AG04450 (cell line): ENCODE measurements around the gene RESP18. TPM values are rescaled to one million over a fixed set of nuclear protein-coding genes. Genes with fewer than 3 reads are reported as not detected.
A peak's percentile ranks its signal among the peaks of the same experiment; 100 is the strongest.

Experiments used
- CTCF ChIA-PET: fragments of 300-600, 350-600 bp; formaldehyde crosslinking; extraction: SDS; loops from one replicate; lab custom pipeline; 2022; ENCODE audit warnings: antibody characterized with exemption, inconsistent platforms; lab: Charles Lee
- POLR2A ChIA-PET: fragments of 350-600 bp; formaldehyde crosslinking; extraction: SDS; loops from one replicate; lab custom pipeline; 2021; ENCODE audit warnings: antibody characterized with exemption, inconsistent platforms; lab: Yijun Ruan, JAX
- DNase-seq: peaks from one replicate; pipeline ENCODE4 v3.0.0-alpha.2; 2011; ENCODE audit warnings: low read depth, low spot score
- H3K27ac ChIP-seq: one replicate; pipeline ENCODE4 v1.5.1; 2012; ENCODE audit warnings: low read depth, low read length, control low read depth
- H3K27me3 ChIP-seq: one replicate; pipeline ENCODE4 v1.6.0; 2012; ENCODE audit warnings: low read length; ENCODE audit not compliant: control insufficient read depth, insufficient read depth
- H3K4me3 ChIP-seq: 2 replicates; pipeline ENCODE4 v1.5.1; 2011; ENCODE audit warnings: mild to moderate bottlenecking, low read depth, low read length, control low read depth
- H3K9me3 ChIP-seq: 2 replicates; pipeline ENCODE4 v1.5.1; 2012; ENCODE audit warnings: low read length; ENCODE audit not compliant: control insufficient read depth, insufficient read depth
- CTCF ChIP-seq: IDR thresholded peaks from 2 replicates; pipeline ENCODE4 v1.5.1; 2011; ENCODE audit warnings: low read depth, low read length, control low read depth, inconsistent platforms
- polyA plus RNA-seq: library from polyadenylated mRNA; depleted of rRNA; stranded (reverse); fragments of >200 nt; gene quantifications from 2 replicates; pipeline ENCODE4 v1.2.3, GENCODE V29; 2011; rRNA removed
- small RNA-seq: library from RNA; depleted of rRNA; stranded (forward); fragments of <200 nt; gene quantifications from one replicate; pipeline ENCODE3, GENCODE V24; 2012; ENCODE audit warnings: low read depth; ENCODE audit not compliant: insufficient read length

RESP18 gene
- polyA plus RNA-seq, 1 experiment: not detected

- TF ChIP-seq CTCF: no peak; the same call in 1 of the 2 replicates
- CTCF ChIA-PET: interaction anchor here (1.0 to 9.0 kb wide), 4 partner anchors 13 to 31 kb away, joined by 3 to 115 read pairs (median 14); no protein-coding TSS in a partner anchor
- peak overlapping the region; percentile 83 for H3K4me3 ChIP-seq
- H3K27ac ChIP-seq: peak overlapping the region; percentile 99
- POLR2A ChIA-PET: interaction anchor here (1.2 to 2.9 kb wide), 5 partner anchors 10 to 107 kb away, joined by 3 to 11 read pairs (median 8); partner anchors contain the start of genes DNPEP, GLB1L and STK16
- no peaks in the 10 kb centered on the region for H3K9me3 ChIP-seq
- H3K27me3 ChIP-seq: no peaks in the 10 kb centered on the region
- DNase-seq: no peak
Observed at GRCh38 chr2:219279916-219280516, 52.5 kb downstream of the RESP18 start.

- peak within 1 kb of the TSS; percentile 99 for H3K27ac ChIP-seq
- CTCF ChIA-PET: interaction anchor here (0.6 to 9.0 kb wide), 7 partner anchors 16 to 120 kb away, joined by 3 to 115 read pairs (median 19); partner anchors contain the start of genes GLB1L, STK16 and TUBA4B
- DNase-seq: peak; percentile 99
- peak; percentile 10 for TF ChIP-seq CTCF
- peak within 1 kb of the TSS; percentile 83 for H3K4me3 ChIP-seq
- H3K9me3 ChIP-seq: no peaks in the 10 kb centered on the region
- POLR2A ChIA-PET: interaction anchor here (0.6 to 2.9 kb wide), 14 partner anchors 11 to 204 kb away, joined by 3 to 11 read pairs (median 6); partner anchors contain the start of genes ABCB6, ANKZF1, ATG9A and DNPEP
- H3K27me3 ChIP-seq: no peaks in the 10 kb centered on the region
Observed at GRCh38 chr2:219279151-219279915, 53.2 kb downstream of the RESP18 start, which contains the start of gene DNAJB2. Gene DNAJB2 (plus strand): TSS chr2:219279366. CDS start chr2:219279834, 468 bp downstream.

GRCh38 chr2:219278655-219279150 is 53.8 kb downstream of the RESP18 start:
- peak overlapping the region; percentile 90 for H3K27ac ChIP-seq
- DNase-seq: no peak
- TF ChIP-seq CTCF: no peak
- H3K4me3 ChIP-seq: no peak overlapping the region
- ChIA-PET CTCF (interaction anchor here (0.6 to 9.0 kb wide), 14 partner anchors 12 to 119 kb away, joined by 3 to 115 read pairs (median 18); partner anchors contain the start of genes ANKZF1, ATG9A, GLB1L and STK16), POLR2A (interaction anchor here (0.6 to 2.9 kb wide), 14 partner anchors 11 to 205 kb away, joined by 3 to 11 read pairs (median 6); partner anchors contain the start of genes ABCB6, ANKZF1, ATG9A and DNPEP)
- no peaks in the 10 kb centered on the region for H3K27me3 ChIP-seq
- H3K9me3 ChIP-seq: no peaks in the 10 kb centered on the region

- Histone ChIP-seq H3K9me3 (no peaks in the 10 kb centered on the region), H3K27ac (peak overlapping the region; percentile 90), H3K4me3 (no peak overlapping the region), H3K27me3 (no peaks in the 10 kb centered on the region)
- peak; percentile 98 for TF ChIP-seq CTCF
- ChIA-PET CTCF (interaction anchor here (0.6 to 9.0 kb wide), 32 partner anchors 11 to 896 kb away, joined by 3 to 115 read pairs (median 6); partner anchors contain the start of genes ANKZF1, ATG9A, GLB1L and SLC23A3), POLR2A (interaction anchor here (0.6 to 2.9 kb wide), 13 partner anchors 12 to 206 kb away, joined by 3 to 11 read pairs (median 6); partner anchors contain the start of genes ANKZF1, ATG9A, DNPEP and GLB1L)
- DNase-seq: peak; percentile 27
Observed at GRCh38 chr2:219277703-219278654, 54.6 kb downstream of the RESP18 start.

Small RNA genes within 50 kb of the gene (small RNA-seq; reads per million reads assigned to genes)
- gene AC053503.3 (not detected), gene MIR153-1 (2.4 reads per million)

Other genes starting within 250 kb of the RESP18 start
- gene NHEJ1, start 171.9 kb downstream of the RESP18 start, polyA plus RNA-seq: 21.9 and 22.9 TPM in 2 replicates
- gene SLC23A3, start 162.7 kb downstream of the RESP18 start, polyA plus RNA-seq: 0.26 and 0.53 TPM in 2 replicates
- 28.0 and 29.9 TPM in 2 replicates for gene CNPPD1, start 155.8 kb downstream of the RESP18 start, polyA plus RNA-seq
- gene RETREG2, start 154.5 kb downstream of the RESP18 start, polyA plus RNA-seq: 71.7 and 78.7 TPM in 2 replicates
- gene ZFAND2B, start 126.0 kb downstream of the RESP18 start, polyA plus RNA-seq: 24.5 and 29.6 TPM in 2 replicates
- 20.9 and 22.2 TPM in 2 replicates for gene ABCB6, start 113.8 kb downstream of the RESP18 start, polyA plus RNA-seq
- 81.0 and 84.3 TPM in 2 replicates for gene ATG9A, start 103.1 kb downstream of the RESP18 start, polyA plus RNA-seq
- gene ANKZF1, start 102.9 kb downstream of the RESP18 start, polyA plus RNA-seq: 20.3 and 22.0 TPM in 2 replicates
- gene GLB1L, start 87.3 kb downstream of the RESP18 start, polyA plus RNA-seq: 8.8 and 9.6 TPM in 2 replicates
- gene STK16, start 87.3 kb downstream of the RESP18 start, polyA plus RNA-seq: 33.9 and 36.6 TPM in 2 replicates
- gene TUBA4B, start 79.5 kb downstream of the RESP18 start, polyA plus RNA-seq: not detected in 2 replicates
- gene TUBA4A, start 78.8 kb downstream of the RESP18 start, polyA plus RNA-seq: 22.4 and 22.6 TPM in 2 replicates
- gene DNAJB2, start 53.4 kb downstream of the RESP18 start, polyA plus RNA-seq: 40.6 and 41.1 TPM in 2 replicates
- gene PTPRN, start 23.3 kb downstream of the RESP18 start, polyA plus RNA-seq: 11.7 and 15.1 TPM in 2 replicates
- 41.5 and 71.2 TPM in 2 replicates for gene DNPEP, start 55.2 kb upstream of the RESP18 start, polyA plus RNA-seq
- 19.8 and 24.9 TPM in 2 replicates for gene DES, start 85.6 kb upstream of the RESP18 start, polyA plus RNA-seq
- 28.0 and 32.8 TPM in 2 replicates for gene SPEG, start 102.1 kb upstream of the RESP18 start, polyA plus RNA-seq
- 90.1 and 97.7 TPM in 2 replicates for gene GMPPA, start 166.1 kb upstream of the RESP18 start, polyA plus RNA-seq
- not detected in 2 replicates for gene ASIC4, start 181.7 kb upstream of the RESP18 start, polyA plus RNA-seq
- gene CHPF, start 211.1 kb upstream of the RESP18 start, polyA plus RNA-seq: 24.4 and 37.2 TPM in 2 replicates
- gene TMEM198, start 211.3 kb upstream of the RESP18 start, polyA plus RNA-seq: 0.83 and 1.2 TPM in 2 replicates
- gene OBSL1, start 238.8 kb upstream of the RESP18 start, polyA plus RNA-seq: 35.5 and 46.8 TPM in 2 replicates
- gene INHA, start 239.6 kb upstream of the RESP18 start, polyA plus RNA-seq: 0.12 and 0.29 TPM in 2 replicates